Measurements from ENCODE around the gene GPRC5C.
"Not testable (repeated sequence)": the region's sequence is repeated elsewhere in the genome, so short reads cannot be mapped to it uniquely, and the experiment has no call there.

The GPRC5C gene

GRCh38 chr17:74474043-74474792 lies 42.3 kb downstream of the GPRC5C start:
- no peak for DNase-seq (ENCODE audit: low spot score)

- DNase-seq (ENCODE audit: low spot score): no peak
Measured at GRCh38 chr17:74475189-74475588, 43.3 kb downstream of the GPRC5C start.

- DNase-seq (ENCODE audit: low spot score): no peak
Measured at GRCh38 chr17:74477411-74477810, 45.5 kb downstream of the GPRC5C start.

GRCh38 chr17:74478420-74479100 lies 46.7 kb downstream of the GPRC5C start:
- no peak for DNase-seq (ENCODE audit: low spot score)

GRCh38 chr17:74480290-74480689 lies 48.4 kb downstream of the GPRC5C start:
- no peak for DNase-seq (ENCODE audit: low spot score)

GRCh38 chr17:74481621-74482020 lies 49.7 kb downstream of the GPRC5C start:
- no peak for DNase-seq (ENCODE audit: low spot score)

- no peak for DNase-seq (ENCODE audit: low spot score)
Measured at GRCh38 chr17:74484066-74484465, 52.2 kb downstream of the GPRC5C start.

GRCh38 chr17:74485022-74485743 lies 53.3 kb downstream of the GPRC5C start:
- DNase-seq (ENCODE audit: low spot score): no peak

- no peak for DNase-seq (ENCODE audit: low spot score)
Measured at GRCh38 chr17:74485841-74486240, 54.0 kb downstream of the GPRC5C start.

- not testable (repeated sequence) for DNase-seq (ENCODE audit: low spot score)
Measured at GRCh38 chr17:74488276-74488675, 56.4 kb downstream of the GPRC5C start.

GRCh38 chr17:74490716-74491115 lies 58.8 kb downstream of the GPRC5C start:
- DNase-seq (ENCODE audit: low spot score): peak; percentile 26

- no peak for DNase-seq (ENCODE audit: low spot score)
Measured at GRCh38 chr17:74491626-74492025, 59.7 kb downstream of the GPRC5C start.

GRCh38 chr17:74493331-74493833 lies 61.5 kb downstream of the GPRC5C start:
- DNase-seq (ENCODE audit: low spot score): peak; percentile 89
